ENCODE measurements around the gene AGTRAP.
A peak's percentile ranks its signal among the peaks of the same experiment; 100 is the strongest.

AGTRAP gene

GRCh38 chr1:11706292-11706691, 29.6 kb upstream of the AGTRAP start:
- DNase-seq (ENCODE audit: low spot score), result no peak

GRCh38 chr1:11707621-11708276, 28.2 kb upstream of the AGTRAP start:
- DNase-seq (ENCODE audit: low spot score), result peak; percentile 23

- peak; percentile 64 for DNase-seq (ENCODE audit: low spot score)
Measured at GRCh38 chr1:11708554-11709350, 27.2 kb upstream of the AGTRAP start.

- DNase-seq (ENCODE audit: low spot score), result no peak
Measured at GRCh38 chr1:11711490-11711889, 24.4 kb upstream of the AGTRAP start.

GRCh38 chr1:11712285-11712684, 23.7 kb upstream of the AGTRAP start:
- no peak for DNase-seq (ENCODE audit: low spot score)

GRCh38 chr1:11713095-11713494, 22.8 kb upstream of the AGTRAP start:
- no peak for DNase-seq (ENCODE audit: low spot score)

GRCh38 chr1:11714831-11715575, 20.9 kb upstream of the AGTRAP start:
- no peak for DNase-seq (ENCODE audit: low spot score)

GRCh38 chr1:11719313-11720032, 16.5 kb upstream of the AGTRAP start:
- DNase-seq (ENCODE audit: low spot score), result peak; percentile 63

- no peak for DNase-seq (ENCODE audit: low spot score)
Measured at GRCh38 chr1:11720033-11720376, 15.9 kb upstream of the AGTRAP start.

GRCh38 chr1:11720525-11720924, 15.4 kb upstream of the AGTRAP start:
- DNase-seq (ENCODE audit: low spot score), result no peak

- no peak for DNase-seq (ENCODE audit: low spot score)
Measured at GRCh38 chr1:11721311-11721710, 14.6 kb upstream of the AGTRAP start.

- no peak for DNase-seq (ENCODE audit: low spot score)
Measured at GRCh38 chr1:11722538-11722937, 13.4 kb upstream of the AGTRAP start.

- no peak for DNase-seq (ENCODE audit: low spot score)
Measured at GRCh38 chr1:11725616-11726015, 10.3 kb upstream of the AGTRAP start.

GRCh38 chr1:11727119-11727518, 8.8 kb upstream of the AGTRAP start:
- no peak for DNase-seq (ENCODE audit: low spot score)

GRCh38 chr1:11728126-11728806, 7.7 kb upstream of the AGTRAP start:
- peak; percentile 28 for DNase-seq (ENCODE audit: low spot score)

- no peak for DNase-seq (ENCODE audit: low spot score)
Measured at GRCh38 chr1:11729155-11729497, 6.8 kb upstream of the AGTRAP start.

- peak; percentile 95 for DNase-seq (ENCODE audit: low spot score)
Measured at GRCh38 chr1:11729498-11730428, 6.2 kb upstream of the AGTRAP start.

GRCh38 chr1:11730429-11730891, 5.5 kb upstream of the AGTRAP start:
- DNase-seq (ENCODE audit: low spot score), result no peak

- DNase-seq (ENCODE audit: low spot score), result peak; percentile 36
Measured at GRCh38 chr1:11731691-11732283, 4.1 kb upstream of the AGTRAP start.

- DNase-seq (ENCODE audit: low spot score), result no peak
Measured at GRCh38 chr1:11733306-11733705, 2.6 kb upstream of the AGTRAP start.

Data from kidney tubule cell (primary cell).